ENCODE measurements around the gene RANBP3.

GRCh38 chr19:5951338-5951861 is 26.5 kb downstream of the RANBP3 start:
- TF ChIP-seq ZEB2 (tag by site-specific recombination; IDR thresholded peaks at IDR 0.05) (no peak), CTCF (tag by site-specific recombination; IDR thresholded peaks at IDR 0.05) (no peak), PRDM6 (tag by site-specific recombination; IDR thresholded peaks at IDR 0.05) (no peak), ZNF629 (tag by site-specific recombination; IDR thresholded peaks at IDR 0.05) (no peak), REST (tag by site-specific recombination; IDR thresholded peaks at IDR 0.05) (no peak), ZFP37 (tag by site-specific recombination; IDR thresholded peaks at IDR 0.05) (no peak), ZNF473 (tag by site-specific recombination; IDR thresholded peaks at IDR 0.05) (no peak), ZNF23 (tag by site-specific recombination; IDR thresholded peaks at IDR 0.05; ENCODE audit: borderline replicate concordance) (no peak), ZIC2 (tag by site-specific recombination; IDR thresholded peaks at IDR 0.05) (peak; percentile 30; the same call in 1 of the 2 replicates), ZNF335 (tag by site-specific recombination; conservative IDR thresholded peaks at IDR 0.05) (no peak), GLI4 (tag by site-specific recombination; IDR thresholded peaks at IDR 0.05) (no peak), YY1 (tag by site-specific recombination; IDR thresholded peaks at IDR 0.05) (no peak)
